H9 (cell line): Measurements from ENCODE around the gene TMPRSS3. TPM values are rescaled to one million over a fixed set of nuclear protein-coding genes. Genes with fewer than 3 reads are reported as not detected.

Experiments
- DNase-seq: peaks from one replicate; pipeline ENCODE4 v3.0.0-alpha.2; 2017
- H2AFZ ChIP-seq: one replicate; pipeline ENCODE4 v1.6.1; 2013; ENCODE audit warnings: mild to moderate bottlenecking, low read length, control low read depth, moderate library complexity
- H2AK5ac ChIP-seq: 2 replicates; pipeline ENCODE4 v1.6.1; 2013; ENCODE audit warnings: low read length, control low read depth, mixed read lengths; ENCODE audit not compliant: insufficient read length
- H2BK120ac ChIP-seq: one replicate; pipeline ENCODE4 v1.6.1; 2013; ENCODE audit warnings: low read depth, mild to moderate bottlenecking, low read length, control low read depth, inconsistent platforms; ENCODE audit not compliant: poor library complexity, severe bottlenecking
- H2BK12ac ChIP-seq: 2 replicates; pipeline ENCODE4 v1.6.1; 2013; ENCODE audit warnings: low read length, control low read depth, mixed read lengths, low read depth; ENCODE audit not compliant: insufficient read length
- H2BK15ac ChIP-seq: 2 replicates; pipeline ENCODE4 v1.6.1; 2013; ENCODE audit warnings: low read depth, low read length, control low read depth
- H2BK20ac ChIP-seq: one replicate; pipeline ENCODE4 v1.6.1; 2013; ENCODE audit warnings: low read depth, mild to moderate bottlenecking, low read length, control low read depth, inconsistent platforms; ENCODE audit not compliant: poor library complexity, severe bottlenecking
- H2BK5ac ChIP-seq: 2 replicates; pipeline ENCODE4 v1.6.1; 2013; ENCODE audit warnings: low read length, control low read depth, mixed read lengths; ENCODE audit not compliant: insufficient read length
- H3K14ac ChIP-seq: 2 replicates; pipeline ENCODE4 v1.6.1; 2013; ENCODE audit warnings: low read length, control low read depth; ENCODE audit not compliant: insufficient read depth
- H3K18ac ChIP-seq: 2 replicates; pipeline ENCODE4 v1.6.1; 2013; ENCODE audit warnings: low read depth, mild to moderate bottlenecking, mixed read lengths, low read length, control low read depth; ENCODE audit not compliant: insufficient read length
- H3K23ac ChIP-seq: 2 replicates; pipeline ENCODE4 v1.6.1; 2013; ENCODE audit warnings: low read length, control low read depth, mixed read lengths, low read depth; ENCODE audit not compliant: insufficient read length
- H3K23me2 ChIP-seq: 2 replicates; pipeline ENCODE4 v1.6.1; 2013; ENCODE audit warnings: low read depth, mild to moderate bottlenecking, mixed read lengths, low read length, control low read depth; ENCODE audit not compliant: insufficient read length, poor library complexity, severe bottlenecking
- H3K27ac ChIP-seq: 2 replicates; pipeline ENCODE4 v1.5.1; 2013; ENCODE audit warnings: low read length, control low read depth, mixed read lengths, low read depth; ENCODE audit not compliant: insufficient read length
- H3K27me3 ChIP-seq: 2 replicates; pipeline ENCODE4 v1.6.1; 2013; ENCODE audit warnings: low read length, control low read depth, inconsistent platforms; ENCODE audit not compliant: insufficient read depth
- H3K4ac ChIP-seq: 2 replicates; pipeline ENCODE4 v1.6.1; 2013; ENCODE audit warnings: low read depth, mild to moderate bottlenecking, control low read depth, inconsistent platforms, low read length, moderate library complexity
- H3K4me1 ChIP-seq: 2 replicates; pipeline ENCODE4 v1.6.1; 2013; ENCODE audit warnings: low read length, control low read depth, inconsistent platforms; ENCODE audit not compliant: insufficient read depth
- H3K4me2 ChIP-seq: 2 replicates; pipeline ENCODE4 v1.6.1; 2013; ENCODE audit warnings: low read length, control low read depth, mixed read lengths; ENCODE audit not compliant: insufficient read length, insufficient read depth
- H3K56ac ChIP-seq: 2 replicates; pipeline ENCODE4 v1.6.1; 2013; ENCODE audit warnings: low read depth, mild to moderate bottlenecking, mixed read lengths, low read length, control low read depth; ENCODE audit not compliant: insufficient read length
- H3K79me1 ChIP-seq: 2 replicates; pipeline ENCODE4 v1.6.1; 2013; ENCODE audit warnings: low read depth, mild to moderate bottlenecking, moderate library complexity, low read length, control low read depth, inconsistent platforms; ENCODE audit not compliant: insufficient read depth, poor library complexity, severe bottlenecking
- H3K79me2 ChIP-seq: 2 replicates; pipeline ENCODE4 v1.6.1; 2013; ENCODE audit warnings: low read length, control low read depth, inconsistent platforms; ENCODE audit not compliant: insufficient read depth
- H3K9ac ChIP-seq: 2 replicates; pipeline ENCODE4 v1.6.1; 2013; ENCODE audit warnings: low read length, control low read depth, mixed read lengths; ENCODE audit not compliant: insufficient read length; ENCODE audit errors: extremely low read depth
- H3K9me3 ChIP-seq: one replicate; pipeline ENCODE4 v1.6.1; 2013; ENCODE audit warnings: low read depth, low read length, inconsistent platforms; ENCODE audit not compliant: control insufficient read depth
- H3T11ph ChIP-seq: one replicate; pipeline ENCODE4 v1.6.1; 2013; ENCODE audit warnings: mild to moderate bottlenecking, low read length, control low read depth, inconsistent platforms
- H4K20me1 ChIP-seq: one replicate; pipeline ENCODE4 v1.6.1; 2013; ENCODE audit not compliant: control insufficient read depth, insufficient read length, insufficient read depth
- H4K5ac ChIP-seq: 2 replicates; pipeline ENCODE4 v1.6.1; 2013; ENCODE audit warnings: low read depth, mild to moderate bottlenecking, mixed read lengths, low read length, control low read depth; ENCODE audit not compliant: insufficient read length
- H4K8ac ChIP-seq: replicated peaks from 2 replicates; pipeline ENCODE4 v1.6.1; 2013; ENCODE audit warnings: low read length, control low read depth, mixed read lengths, low read depth; ENCODE audit not compliant: insufficient read length
- H4K91ac ChIP-seq: 2 replicates; pipeline ENCODE4 v1.6.1; 2013; ENCODE audit warnings: low read depth, mild to moderate bottlenecking, moderate library complexity, mixed read lengths, low read length, control low read depth; ENCODE audit not compliant: insufficient read length
- H3K27ac Mint-ChIP-seq, 3 experiments: 2 replicates in 2 of 3; 3 replicates in 1 of 3; pipeline ENCODE4 v1.8.0; 2020 to 2021; ENCODE audit warnings: mixed read lengths in 3 of 3, mild to moderate bottlenecking in 1 of 3, moderate library complexity in 1 of 3
- H3K27me3 Mint-ChIP-seq: 2 replicates; pipeline ENCODE4 v1.8.0; 2021; ENCODE audit warnings: low read depth, mild to moderate bottlenecking, moderate library complexity, mixed read lengths
- H3K36me3 Mint-ChIP-seq, 3 experiments: 2 replicates in 2 of 3; 3 replicates in 1 of 3; pipeline ENCODE4 v1.8.0; 2020 to 2021; ENCODE audit warnings: low read depth in 3 of 3, mixed read lengths in 3 of 3; ENCODE audit not compliant: insufficient read depth in 1 of 3
- H3K4me1 Mint-ChIP-seq, 2 experiments: 2 replicates each; pipeline ENCODE4 v1.8.0; 2020; ENCODE audit warnings: mixed read lengths in 2 of 2
- H3K4me3 Mint-ChIP-seq, 2 experiments: 2 replicates in 1 of 2; 3 replicates in 1 of 2; pipeline ENCODE4 v1.8.0; 2020 to 2021; ENCODE audit warnings: mild to moderate bottlenecking in 2 of 2, mixed read lengths in 2 of 2, moderate library complexity in 1 of 2
- H3K9me3 Mint-ChIP-seq, 2 experiments: 2 replicates in 1 of 2; 3 replicates in 1 of 2; pipeline ENCODE4 v1.8.0; 2020; ENCODE audit warnings: mild to moderate bottlenecking in 2 of 2, mixed read lengths in 2 of 2, moderate library complexity in 1 of 2
- CTCF ChIP-seq: fragments of 200-600 bp; sonication (generic); conservative IDR thresholded peaks from 3 replicates; pipeline ENCODE4 v1.8.0; 2021; ENCODE audit warnings: antibody characterized with exemption, mild to moderate bottlenecking
- total RNA-seq: library from RNA; stranded (reverse); gene quantifications from 2 replicates; pipeline ENCODE4 v1.2.1, GENCODE V29; 2021

TMPRSS3 gene
- total RNA-seq, 1 experiment from 2014 or later = 0.31 TPM

- TF ChIP-seq CTCF = no peak
- peaks cover 23% of the 10 kb centered on the region for H3K9me3 ChIP-seq
- H3K4me2 ChIP-seq = no peak overlapping the region
- H3K79me2 ChIP-seq = no peaks in the 10 kb centered on the region
- no peak overlapping the region for H3K14ac ChIP-seq
- no peaks in the 10 kb centered on the region for H3K79me1 ChIP-seq
- no peak overlapping the region for H4K91ac ChIP-seq
- no peaks in the 10 kb centered on the region for H3K23me2 ChIP-seq
- H4K8ac ChIP-seq = no peak overlapping the region
- peaks cover 24 to 37% (median 24%) of the 10 kb centered on the region in 3 experiments for H3K36me3 Mint-ChIP-seq
- H2AFZ ChIP-seq = no peak overlapping the region
- H3K4me1 ChIP-seq = peaks cover 5% of the 10 kb centered on the region; the same call in 1 of the 2 replicates
- no peak overlapping the region for H3K23ac ChIP-seq
- peaks cover 30 to 32% of the 10 kb centered on the region in 2 experiments for H3K9me3 Mint-ChIP-seq
- no peak overlapping the region for H2BK5ac ChIP-seq
- peaks cover 25 to 26% of the 10 kb centered on the region in 2 experiments for H3K4me1 Mint-ChIP-seq
- H2BK120ac ChIP-seq = no peak overlapping the region
- H3T11ph ChIP-seq = no peak overlapping the region
- H3K4ac ChIP-seq = no peak overlapping the region
- no peak overlapping the region for H2BK20ac ChIP-seq
- H2AK5ac ChIP-seq = no peak overlapping the region
- no peak overlapping the region for H3K9ac ChIP-seq
- H3K27ac Mint-ChIP-seq = no peak overlapping the region
- H2BK12ac ChIP-seq = no peak overlapping the region
- peaks cover 13% of the 10 kb centered on the region for H3K27me3 Mint-ChIP-seq
- H2BK15ac ChIP-seq = no peak overlapping the region
- no peak overlapping the region for H4K5ac ChIP-seq
- no peaks in the 10 kb centered on the region for H4K20me1 ChIP-seq
- H3K27me3 ChIP-seq = no peaks in the 10 kb centered on the region
- DNase-seq = no peak
- no peak overlapping the region for H3K4me3 Mint-ChIP-seq
- H3K27ac ChIP-seq = no peak overlapping the region
- H3K18ac ChIP-seq = no peak overlapping the region
- H3K56ac ChIP-seq = no peak overlapping the region
These were observed 64.2 kb downstream of the TMPRSS3 start for GRCh38 chr21:42331660-42332059.
